Astrocyte (in vitro differentiated cells and primary cell): ENCODE measurements around the gene THRB. TPM values are rescaled to one million over a fixed set of nuclear protein-coding genes. Genes with fewer than 3 reads are reported as not detected.

Source experiments
- DNase-seq: peaks from one replicate; pipeline ENCODE4 v3.0.0-alpha.2; 2010; ENCODE audit warnings: low read depth
- FAIRE-seq: peaks from 2 replicates; lab custom pipeline; 2011; peaks lifted over from hg19 to GRCh38; lab: Jason Lieb, UNC
- H2AFZ ChIP-seq: 2 replicates; pipeline ENCODE4 v1.6.0; 2012; ENCODE audit warnings: low read depth, low read length, inconsistent platforms
- H3K27ac ChIP-seq: 2 replicates; pipeline ENCODE4 v1.5.1; 2011; ENCODE audit warnings: low read depth, low read length, inconsistent platforms
- H3K27me3 ChIP-seq: 2 replicates; pipeline ENCODE4 v1.6.0; 2011; ENCODE audit warnings: low read length, inconsistent platforms; ENCODE audit not compliant: insufficient read depth
- H3K36me3 ChIP-seq: 2 replicates; pipeline ENCODE4 v1.5.1; 2011; ENCODE audit warnings: low read length, inconsistent platforms; ENCODE audit not compliant: insufficient read depth
- H3K4me1 ChIP-seq: 2 replicates; pipeline ENCODE4 v1.5.1; 2011; ENCODE audit warnings: low read length, inconsistent platforms; ENCODE audit not compliant: insufficient read depth
- H3K4me2 ChIP-seq: 2 replicates; pipeline ENCODE4 v1.6.0; 2012; ENCODE audit warnings: low read length, inconsistent platforms
- H3K4me3 ChIP-seq: 2 replicates; pipeline ENCODE4 v1.5.1; 2011; ENCODE audit warnings: low read depth, mild to moderate bottlenecking, low read length, inconsistent platforms; ENCODE audit not compliant: insufficient read depth
- H3K79me2 ChIP-seq: 2 replicates; pipeline ENCODE4 v1.6.0; 2012; ENCODE audit warnings: mild to moderate bottlenecking, low read length, inconsistent platforms; ENCODE audit not compliant: insufficient read depth
- H3K9ac ChIP-seq: 2 replicates; pipeline ENCODE4 v1.6.0; 2012; ENCODE audit warnings: mild to moderate bottlenecking, low read length, inconsistent platforms
- H3K9me3 ChIP-seq: 2 replicates; pipeline ENCODE4 v1.5.1; 2012; ENCODE audit warnings: low read depth, mild to moderate bottlenecking, low read length, inconsistent platforms; ENCODE audit not compliant: insufficient read depth
- H4K20me1 ChIP-seq: 2 replicates; pipeline ENCODE4 v1.6.0; 2012; ENCODE audit warnings: low read length, inconsistent platforms; ENCODE audit not compliant: insufficient read depth
- H3K27ac Mint-ChIP-seq: one replicate; pipeline ENCODE4 v1.8.0; 2021; ENCODE audit warnings: mild to moderate bottlenecking, mixed read lengths; ENCODE audit not compliant: unreplicated experiment
- H3K27me3 Mint-ChIP-seq: one replicate; pipeline ENCODE4 v1.8.0; 2021; ENCODE audit warnings: low read depth, mixed read lengths; ENCODE audit not compliant: unreplicated experiment
- H3K36me3 Mint-ChIP-seq: one replicate; pipeline ENCODE4 v1.8.0; 2021; ENCODE audit warnings: low read depth, mixed read lengths; ENCODE audit not compliant: unreplicated experiment
- H3K4me1 Mint-ChIP-seq: one replicate; pipeline ENCODE4 v1.8.0; 2021; ENCODE audit warnings: low read depth, mixed read lengths; ENCODE audit not compliant: unreplicated experiment
- H3K4me3 Mint-ChIP-seq: one replicate; pipeline ENCODE4 v1.8.0; 2021; ENCODE audit warnings: mild to moderate bottlenecking, moderate library complexity, mixed read lengths; ENCODE audit not compliant: unreplicated experiment
- H3K9me3 Mint-ChIP-seq: one replicate; pipeline ENCODE4 v1.8.0; 2021; ENCODE audit warnings: mild to moderate bottlenecking, mixed read lengths; ENCODE audit not compliant: unreplicated experiment
- CTCF ChIP-seq: IDR thresholded peaks from 2 replicates; pipeline ENCODE4 v1.5.1; 2011; ENCODE audit warnings: low read depth, mild to moderate bottlenecking, inconsistent platforms, low read length, moderate library complexity; ENCODE audit not compliant: insufficient read depth
- EZH2 ChIP-seq: IDR thresholded peaks from 2 replicates; pipeline ENCODE4 v1.6.1; 2012; ENCODE audit warnings: mild to moderate bottlenecking, low read length, inconsistent platforms; ENCODE audit not compliant: insufficient read depth
- total RNA-seq: library from RNA; stranded (reverse); gene quantifications from 2 replicates; pipeline ENCODE4 v1.2.1, GENCODE V29; 2021

The THRB gene
- total RNA-seq, 1 donor from 2014 or later, result 8.5 TPM

GRCh38 chr3:24237971-24238706, 256.5 kb downstream of the THRB start:
- Histone ChIP-seq H2AFZ (no peak overlapping the region), H3K4me1 (peaks cover 34% of the 10 kb centered on the region), H3K27ac (peak overlapping the region; percentile 68), H3K9ac (peak overlapping the region; percentile 43), H4K20me1 (no peaks in the 10 kb centered on the region), H3K4me2 (peak overlapping the region; percentile 69), H3K4me3 (no peak overlapping the region), H3K79me2 (no peaks in the 10 kb centered on the region), H3K36me3 (no peaks in the 10 kb centered on the region), H3K27me3 (peaks cover 3% of the 10 kb centered on the region), H3K9me3 (no peaks in the 10 kb centered on the region)
- peaks cover 3% of the 10 kb centered on the region for H3K36me3 Mint-ChIP-seq
- H3K27me3 Mint-ChIP-seq, result no peaks in the 10 kb centered on the region
- H3K4me3 Mint-ChIP-seq, result no peak overlapping the region
- peak overlapping the region; percentile 91 for H3K27ac Mint-ChIP-seq
- H3K4me1 Mint-ChIP-seq, result peaks cover 32% of the 10 kb centered on the region
- TF ChIP-seq CTCF, result peak; percentile 88
- TF ChIP-seq EZH2, result no peak
- H3K9me3 Mint-ChIP-seq, result no peaks in the 10 kb centered on the region
- DNase-seq (peak; percentile 96), FAIRE-seq (peak; percentile 52)

- Mint-ChIP-seq H3K27me3 (no peaks in the 10 kb centered on the region), H3K4me1 (peaks cover 26% of the 10 kb centered on the region), H3K4me3 (no peak overlapping the region), H3K27ac (no peak overlapping the region), H3K9me3 (no peaks in the 10 kb centered on the region), H3K36me3 (peaks cover 3% of the 10 kb centered on the region)
- Histone ChIP-seq H3K36me3 (no peaks in the 10 kb centered on the region), H4K20me1 (no peaks in the 10 kb centered on the region), H3K9me3 (no peaks in the 10 kb centered on the region), H3K4me2 (peak overlapping the region; percentile 2), H3K4me1 (peaks cover 21% of the 10 kb centered on the region), H3K9ac (no peak overlapping the region), H3K79me2 (no peaks in the 10 kb centered on the region), H2AFZ (no peak overlapping the region), H3K27ac (no peak overlapping the region), H3K27me3 (peaks cover 3% of the 10 kb centered on the region), H3K4me3 (no peak overlapping the region)
- DNase-seq, result peak; percentile 18
- TF ChIP-seq CTCF (no peak), EZH2 (no peak)
- FAIRE-seq, result no peak
Observed at GRCh38 chr3:24235121-24235520, 259.5 kb downstream of the THRB start.

GRCh38 chr3:24232784-24233183, 261.9 kb downstream of the THRB start:
- Histone ChIP-seq H3K79me2 (no peaks in the 10 kb centered on the region), H3K27ac (no peak overlapping the region), H3K36me3 (no peaks in the 10 kb centered on the region), H4K20me1 (no peaks in the 10 kb centered on the region), H2AFZ (no peak overlapping the region), H3K9me3 (no peaks in the 10 kb centered on the region), H3K4me3 (no peak overlapping the region), H3K4me2 (no peak overlapping the region), H3K4me1 (peaks cover 9% of the 10 kb centered on the region), H3K27me3 (peaks cover 3% of the 10 kb centered on the region), H3K9ac (no peak overlapping the region)
- no peaks in the 10 kb centered on the region for H3K27me3 Mint-ChIP-seq
- no peak for FAIRE-seq
- no peak overlapping the region for H3K27ac Mint-ChIP-seq
- no peak for TF ChIP-seq CTCF
- no peak for TF ChIP-seq EZH2
- H3K36me3 Mint-ChIP-seq, result peaks cover 3% of the 10 kb centered on the region
- H3K9me3 Mint-ChIP-seq, result no peaks in the 10 kb centered on the region
- DNase-seq, result no peak
- H3K4me3 Mint-ChIP-seq, result no peak overlapping the region
- H3K4me1 Mint-ChIP-seq, result peaks cover 21% of the 10 kb centered on the region
